K562 (cell line): ENCODE data around the gene UGT1A10. TPM values are rescaled to one million over a fixed set of nuclear protein-coding genes. Genes with fewer than 3 reads are reported as not detected.

Source experiments
- E2F5 ChIP-seq: sonication (generic); formaldehyde crosslinking; IDR thresholded peaks from 2 replicates; pipeline ENCODE4 v1.8.0; 2022; ENCODE audit warnings: mild to moderate bottlenecking, missing genetic modification reagents
- KDM2B ChIP-seq: fragments of 250-450 bp; sonication (Bioruptor Pico); IDR thresholded peaks from 2 replicates; pipeline ENCODE4 v1.8.0; 2021; ENCODE audit warnings: mild to moderate bottlenecking, moderate library complexity
- MTA2 ChIP-seq: fragments of 450-650 bp; IDR thresholded peaks from 2 replicates; pipeline ENCODE4 v1.6.1; 2016; ENCODE audit warnings: low read depth
- MXD1 ChIP-seq: fragments of 250-450 bp; sonication (Bioruptor Pico); IDR thresholded peaks from 2 replicates; pipeline ENCODE4 v1.8.0; 2021; ENCODE audit warnings: borderline replicate concordance, mild to moderate bottlenecking, moderate library complexity; ENCODE audit not compliant: poor library complexity, severe bottlenecking
- POLR2A ChIP-seq: fragments of 450-650 bp; conservative IDR thresholded peaks from 2 replicates; pipeline ENCODE4 v1.6.1; 2016
- RREB1 ChIP-seq: fragments of 250-450 bp; sonication (Bioruptor Pico); IDR thresholded peaks from 2 replicates; pipeline ENCODE4 v1.4.0; 2020
- TSHZ1 ChIP-seq: fragments of 250-450 bp; sonication (Bioruptor Pico); IDR thresholded peaks from 2 replicates; pipeline ENCODE4 v1.4.0; 2020; ENCODE audit warnings: mild to moderate bottlenecking, moderate library complexity
- USF1 ChIP-seq: sonication (generic); formaldehyde crosslinking; IDR thresholded peaks from 2 replicates; pipeline ENCODE4 v1.9.0; 2022; ENCODE audit warnings: mild to moderate bottlenecking, missing genetic modification reagents
- polyA plus RNA-seq, 8 experiments: library from polyadenylated mRNA; depleted of rRNA in 4 of 8; stranded (reverse) in 5 of 8; unstranded in 3 of 8; fragments of >200 nt; fragmentation: Nextera tagmentation in 2 of 8; fragmentation: Illumina TruSeq in 1 of 8; extraction: Ambion mirVana in 2 of 8; extraction: Trizol in 1 of 8; gene quantifications; 2 replicates each; pipeline versions ENCODE4 v1.2.1 to v1.2.3, GENCODE V29; 2011 to 2014; ENCODE audit warnings: inconsistent platforms in 1 of 8, missing spikeins in 1 of 8
- total RNA-seq, 7 experiments: library from RNA; depleted of rRNA in 6 of 7; stranded (reverse); fragments of >200 nt in 6 of 7; fragmentation: Illumina TruSeq in 2 of 7; extraction: Trizol in 2 of 7; gene quantifications; 2 replicates each; pipeline versions ENCODE4 v1.2.1 to v1.2.3, GENCODE V29; 2011 to 2021; ENCODE audit warnings: low replicate concordance in 1 of 7

The UGT1A10 gene
- total and polyA plus RNA-seq, 9 of the 15 experiments (the other 6 are each of a cell fraction or from before 2014, with no cell fraction given) = not detected

GRCh38 chr2:233672886-233673285, 36.6 kb downstream of the UGT1A10 start (continued):
- TF ChIP-seq RREB1 = no peak
- TF ChIP-seq MTA2 = no peak
- TF ChIP-seq MXD1 (CRISPR knock-in tag) = no peak
- TF ChIP-seq USF1 = no peak
- TF ChIP-seq E2F5 = no peak
- no peak for TF ChIP-seq KDM2B
- no peak for TF ChIP-seq TSHZ1 (CRISPR knock-in tag)
- TF ChIP-seq POLR2A = no peak
